OCI-LY7 (cell line): Measurements from ENCODE around the gene CDH23.

Source experiments
- CTCF ChIP-seq: fragments of 200-600 bp; sonication (generic); conservative IDR thresholded peaks from 2 replicates; pipeline ENCODE4 v1.5.1; 2014; ENCODE audit warnings: mild to moderate bottlenecking, antibody characterized with exemption, low read length, moderate library complexity, mixed read lengths
- EZH2phosphoT487 ChIP-seq: fragments of 200-600 bp; sonication (generic); IDR thresholded peaks from 2 replicates; pipeline ENCODE4 v1.6.1; 2018; ENCODE audit warnings: low read depth, borderline replicate concordance, mild to moderate bottlenecking, mixed run types, antibody characterized with exemption, low read length, moderate library complexity, mixed read lengths

GRCh38 chr10:71355886-71356285 is 40.8 kb upstream of the CDH23 start:
- TF ChIP-seq CTCF (no peak), EZH2phosphoT487 (no peak)
